Fibroblast of the aortic adventitia (primary cell): ENCODE measurements around the gene PSG7. TPM values are rescaled to one million over a fixed set of nuclear protein-coding genes. Genes with fewer than 3 reads are reported as not detected.
"Not testable (repeated sequence)": the region's sequence is repeated elsewhere in the genome, so short reads cannot be mapped to it uniquely, and the experiment has no call there.

ENCODE experiments used
- DNase-seq: peaks from one replicate; pipeline ENCODE4 v3.0.0-alpha.2; 2010; ENCODE audit warnings: low read depth
- H3K4me3 ChIP-seq: 2 replicates; pipeline ENCODE4 v1.5.1; 2011; ENCODE audit warnings: low read depth, mild to moderate bottlenecking, control low read depth, low read length, moderate library complexity
- CTCF ChIP-seq: IDR thresholded peaks from 2 replicates; pipeline ENCODE4 v1.5.1; 2011; ENCODE audit warnings: mild to moderate bottlenecking, low read length, control low read depth, inconsistent platforms; ENCODE audit not compliant: insufficient read depth
- total RNA-seq: library from RNA; depleted of rRNA; stranded (reverse); fragments of >200 nt; gene quantifications from 2 replicates; pipeline ENCODE4 v1.2.3, GENCODE V29; 2012; ENCODE audit warnings: low replicate concordance

The PSG7 gene
- total RNA-seq, 1 donor = 0.27 TPM

GRCh38 chr19:42930214-42930613, 6.8 kb downstream of the PSG7 start:
- TF ChIP-seq CTCF = peak; percentile 58
- DNase-seq = peak; percentile 64
- H3K4me3 ChIP-seq = not testable (repeated sequence)

GRCh38 chr19:42928896-42929295, 8.1 kb downstream of the PSG7 start:
- H3K4me3 ChIP-seq = no peak overlapping the region
- DNase-seq = no peak
- no peak for TF ChIP-seq CTCF

- H3K4me3 ChIP-seq = no peak overlapping the region
- DNase-seq = no peak
- no peak for TF ChIP-seq CTCF
Measured at GRCh38 chr19:42926781-42927180, 10.2 kb downstream of the PSG7 start.

GRCh38 chr19:42923106-42923505, 13.9 kb downstream of the PSG7 start:
- H3K4me3 ChIP-seq = not testable (repeated sequence)
- TF ChIP-seq CTCF = peak; percentile 87
- DNase-seq = peak; percentile 81

- not testable (repeated sequence) for H3K4me3 ChIP-seq, DNase-seq
Measured at GRCh38 chr19:42920971-42921370, 16.0 kb downstream of the PSG7 start.

GRCh38 chr19:42919757-42920079, 17.3 kb downstream of the PSG7 start:
- TF ChIP-seq CTCF = no peak
- H3K4me3 ChIP-seq = no peak overlapping the region
- DNase-seq = no peak

GRCh38 chr19:42919070-42919756, 17.8 kb downstream of the PSG7 start:
- peak; percentile 46 for TF ChIP-seq CTCF
- not testable (repeated sequence) for H3K4me3 ChIP-seq, DNase-seq

GRCh38 chr19:42918377-42919069, 18.5 kb downstream of the PSG7 start:
- not testable (repeated sequence) for H3K4me3 ChIP-seq, DNase-seq

- not testable (repeated sequence) for H3K4me3 ChIP-seq, DNase-seq
Measured at GRCh38 chr19:42917634-42918033, 19.4 kb downstream of the PSG7 start, which contains the start of gene PSG6. Gene PSG6, minus strand, starts transcription at chr19:42917894. Its CDS starts 102 bp downstream, at chr19:42917792.

- not testable (repeated sequence) for H3K4me3 ChIP-seq, DNase-seq
Measured at GRCh38 chr19:42916931-42917330, 20.1 kb downstream of the PSG7 start.

GRCh38 chr19:42913516-42913915, 23.5 kb downstream of the PSG7 start:
- H3K4me3 ChIP-seq, DNase-seq: not testable (repeated sequence)
